ES-I3 (cell line): ENCODE data around the gene ISG20.

Experiments used
- H3K36me3 ChIP-seq: 2 replicates; pipeline ENCODE4 v1.6.1; 2013; ENCODE audit warnings: mild to moderate bottlenecking, low read length, control low read depth, moderate library complexity; ENCODE audit not compliant: insufficient read depth
- H3K4me1 ChIP-seq: 2 replicates; pipeline ENCODE4 v1.6.1; 2013; ENCODE audit warnings: mild to moderate bottlenecking, control low read depth, low read length; ENCODE audit not compliant: insufficient read depth
- H3K9ac ChIP-seq: 2 replicates; pipeline ENCODE4 v1.6.1; 2013; ENCODE audit warnings: low read depth, mild to moderate bottlenecking, low read length, moderate library complexity
- H3K9me3 ChIP-seq: 2 replicates; pipeline ENCODE4 v1.6.1; 2013; ENCODE audit warnings: mild to moderate bottlenecking, low read length, moderate library complexity; ENCODE audit not compliant: control insufficient read depth, insufficient read depth

ISG20 gene

GRCh38 chr15:88658070-88658965, 19.5 kb downstream of the ISG20 start:
- H3K9me3 ChIP-seq, result no peaks in the 10 kb centered on the region
- H3K36me3 ChIP-seq, result no peaks in the 10 kb centered on the region
- no peak overlapping the region for H3K9ac ChIP-seq
- H3K4me1 ChIP-seq, result peaks cover 9% of the 10 kb centered on the region

- H3K9ac ChIP-seq, result no peak overlapping the region
- H3K36me3 ChIP-seq, result no peaks in the 10 kb centered on the region
- no peaks in the 10 kb centered on the region for H3K9me3 ChIP-seq
- peaks cover 9% of the 10 kb centered on the region for H3K4me1 ChIP-seq
Measured at GRCh38 chr15:88658972-88659931, 20.4 kb downstream of the ISG20 start.

GRCh38 chr15:88661041-88661700, 22.4 kb downstream of the ISG20 start:
- Histone ChIP-seq H3K36me3 (no peaks in the 10 kb centered on the region), H3K9me3 (no peaks in the 10 kb centered on the region), H3K4me1 (peaks cover 9% of the 10 kb centered on the region), H3K9ac (no peak overlapping the region)

DNA sequence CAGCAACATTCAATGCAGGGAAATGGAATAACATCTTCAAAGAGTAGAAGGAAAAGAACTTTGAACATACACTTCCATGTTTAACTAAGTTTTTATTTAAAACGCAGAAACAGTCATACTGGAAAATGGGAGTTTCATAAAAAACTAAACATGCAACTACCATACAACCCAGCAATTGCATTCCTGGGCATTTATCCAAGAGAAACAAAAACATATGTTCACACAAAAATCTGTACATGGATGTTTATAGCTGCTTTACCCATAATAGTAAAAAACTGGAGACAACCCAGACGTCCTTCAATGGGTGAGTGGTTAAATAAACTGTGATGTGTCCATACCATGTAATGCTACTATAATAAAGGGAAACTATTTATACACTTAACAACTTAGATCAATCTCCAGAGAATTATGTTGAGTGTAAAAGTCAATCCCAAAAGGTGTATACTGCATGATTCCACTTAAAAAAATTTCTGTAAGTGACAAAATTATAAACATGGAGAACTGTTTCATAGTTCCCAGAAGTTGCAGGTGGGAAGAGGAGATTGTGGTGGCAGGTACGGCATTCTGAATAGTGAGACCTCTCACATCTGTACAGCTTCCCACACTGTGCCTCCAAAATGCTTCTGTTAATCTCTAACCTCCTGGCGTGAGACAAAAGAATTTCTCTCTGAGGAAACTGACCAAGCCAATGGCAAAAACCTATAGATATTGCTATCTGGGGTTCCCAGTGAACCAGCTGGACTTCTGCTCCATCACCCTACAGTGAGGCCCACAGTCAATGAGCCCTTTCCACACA, 23.1 kb downstream of the ISG20 start:
- no peak overlapping the region for H3K9ac ChIP-seq

DNA sequence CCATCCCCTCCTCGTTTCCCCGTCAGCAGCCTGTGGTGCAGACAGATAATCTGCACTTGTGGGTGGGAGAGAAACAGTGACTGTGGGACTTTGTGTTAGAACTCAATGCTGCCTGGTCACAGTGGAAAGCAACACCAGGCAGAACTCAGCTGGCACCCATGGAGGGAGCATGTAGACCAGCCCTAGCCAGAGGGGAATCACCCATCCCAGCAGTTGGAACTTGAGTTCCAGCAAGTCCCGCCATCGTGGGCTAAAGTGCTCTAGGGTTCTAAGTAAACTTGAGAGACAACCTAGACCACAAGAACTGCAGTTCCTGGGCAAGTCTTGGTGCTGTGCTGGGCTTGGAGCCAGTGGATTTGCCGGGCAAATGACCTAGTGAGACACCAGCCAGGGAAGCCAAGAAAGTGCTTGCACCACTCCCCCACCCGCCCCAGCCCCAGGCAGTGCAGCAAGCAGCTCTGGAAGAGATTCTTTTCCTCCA, 24.4 kb downstream of the ISG20 start:
- peaks cover 9% of the 10 kb centered on the region for H3K4me1 ChIP-seq
- H3K9me3 ChIP-seq, result no peaks in the 10 kb centered on the region; the same call in 1 of the 2 replicates
- H3K9ac ChIP-seq, result no peak overlapping the region
- H3K36me3 ChIP-seq, result no peaks in the 10 kb centered on the region

More for the DNA sequence above, 23.1 kb downstream of the ISG20 start:
- Histone ChIP-seq H3K4me1 (peaks cover 9% of the 10 kb centered on the region), H3K9me3 (no peaks in the 10 kb centered on the region; the same call in 1 of the 2 replicates), H3K36me3 (no peaks in the 10 kb centered on the region)

GRCh38 chr15:88664151-88664778, 25.4 kb downstream of the ISG20 start:
- Histone ChIP-seq H3K36me3 (no peaks in the 10 kb centered on the region), H3K9me3 (no peaks in the 10 kb centered on the region; the same call in 1 of the 2 replicates), H3K9ac (no peak overlapping the region), H3K4me1 (peaks cover 3% of the 10 kb centered on the region; the same call in 1 of the 2 replicates)

DNA sequence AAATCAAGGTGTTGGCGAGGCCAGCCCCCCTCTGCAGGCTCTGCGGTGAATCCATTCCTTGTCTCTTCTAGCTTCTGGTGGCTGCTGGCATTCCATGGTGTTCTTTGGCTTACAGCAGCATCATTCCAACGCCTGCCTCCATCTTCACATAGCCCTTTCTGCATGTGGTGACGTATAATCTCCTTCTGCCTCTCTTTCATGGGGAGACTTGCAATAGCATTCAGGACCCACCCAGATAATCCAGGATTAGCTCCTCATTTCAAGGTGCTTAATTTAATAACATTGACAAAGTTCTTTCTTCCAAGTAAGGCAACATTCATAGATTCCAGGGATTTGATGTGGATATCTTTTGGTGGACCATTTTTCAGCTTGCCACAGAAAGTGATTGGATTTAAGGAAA, 35.8 kb downstream of the ISG20 start:
- H3K4me1 ChIP-seq, result no peaks in the 10 kb centered on the region
- no peak overlapping the region for H3K9ac ChIP-seq
- H3K36me3 ChIP-seq, result no peaks in the 10 kb centered on the region
- no peaks in the 10 kb centered on the region for H3K9me3 ChIP-seq

- Histone ChIP-seq H3K9ac (no peak overlapping the region), H3K36me3 (no peaks in the 10 kb centered on the region), H3K4me1 (no peaks in the 10 kb centered on the region), H3K9me3 (no peaks in the 10 kb centered on the region)
Measured at GRCh38 chr15:88678755-88679154, 39.9 kb downstream of the ISG20 start.

DNA sequence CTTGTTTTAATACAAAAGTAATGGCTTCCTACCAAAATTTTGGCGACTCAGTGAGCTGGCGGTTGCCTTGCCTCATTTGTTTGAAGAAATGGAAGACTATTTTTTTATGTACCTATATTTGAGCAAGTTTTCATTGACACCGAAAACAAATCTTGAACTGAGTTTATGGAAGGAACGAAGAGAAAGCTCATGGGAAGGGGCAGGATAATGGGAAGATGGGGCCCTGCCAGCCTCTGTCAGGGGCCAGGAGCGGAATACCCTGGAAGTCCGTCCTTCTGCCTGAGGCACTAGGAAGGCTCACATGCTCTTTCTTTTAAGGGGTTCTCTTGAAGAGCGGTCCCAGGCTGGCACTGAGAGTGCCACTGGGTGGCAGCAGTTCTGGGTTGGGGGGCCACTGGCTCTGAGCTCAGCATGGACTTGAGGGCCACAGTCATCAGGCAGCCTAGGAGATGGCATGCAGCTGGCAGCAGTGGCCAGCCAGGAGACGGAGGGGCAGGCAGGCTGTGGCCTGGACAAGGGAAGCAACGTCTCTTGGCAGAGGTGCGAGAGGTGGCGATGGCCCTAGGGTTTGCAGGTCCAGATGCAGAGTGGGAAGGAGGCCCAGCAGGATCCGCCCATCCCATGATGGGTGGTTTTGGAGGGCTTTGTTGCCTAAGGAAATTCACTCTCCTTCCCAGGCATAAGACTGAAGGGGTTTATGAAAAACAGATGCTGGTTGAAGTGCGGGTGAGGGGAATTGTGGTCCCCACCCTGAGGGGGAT, 41.6 kb downstream of the ISG20 start:
- Histone ChIP-seq H3K9ac (no peak overlapping the region), H3K36me3 (no peaks in the 10 kb centered on the region), H3K9me3 (no peaks in the 10 kb centered on the region), H3K4me1 (no peaks in the 10 kb centered on the region)

DNA sequence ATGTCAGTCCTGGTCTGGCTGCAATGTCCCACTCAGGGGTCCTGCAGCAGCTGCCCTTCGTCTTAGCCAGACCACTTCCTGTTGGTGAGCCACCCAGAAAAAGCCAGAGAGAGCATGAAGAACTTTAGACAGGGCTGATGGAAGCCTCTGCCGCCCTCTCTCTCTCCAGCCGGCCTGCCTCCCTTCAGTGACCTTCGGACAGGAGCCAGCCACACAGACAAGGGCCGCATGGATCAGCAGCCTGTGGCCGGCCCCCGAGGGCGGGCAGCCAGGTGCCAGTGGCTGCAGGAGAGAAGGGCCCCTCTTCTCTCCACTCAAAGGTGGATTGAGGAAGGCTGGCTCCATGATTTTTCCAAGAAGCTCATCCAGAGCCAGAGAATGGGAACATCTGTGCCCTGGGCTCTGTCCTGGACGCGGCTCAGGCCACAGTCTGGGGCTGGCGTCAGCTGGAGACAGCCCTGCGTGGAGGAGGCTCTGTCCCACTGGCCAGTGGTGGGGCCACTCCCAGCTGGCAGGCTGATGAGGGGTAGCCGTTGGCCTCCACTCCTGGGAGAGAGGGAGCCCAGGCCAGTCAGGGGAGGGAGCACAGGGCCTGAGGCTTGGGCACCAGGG, 42.9 kb downstream of the ISG20 start:
- Histone ChIP-seq H3K36me3 (no peaks in the 10 kb centered on the region), H3K9me3 (no peaks in the 10 kb centered on the region), H3K9ac (no peak overlapping the region), H3K4me1 (no peaks in the 10 kb centered on the region)

DNA sequence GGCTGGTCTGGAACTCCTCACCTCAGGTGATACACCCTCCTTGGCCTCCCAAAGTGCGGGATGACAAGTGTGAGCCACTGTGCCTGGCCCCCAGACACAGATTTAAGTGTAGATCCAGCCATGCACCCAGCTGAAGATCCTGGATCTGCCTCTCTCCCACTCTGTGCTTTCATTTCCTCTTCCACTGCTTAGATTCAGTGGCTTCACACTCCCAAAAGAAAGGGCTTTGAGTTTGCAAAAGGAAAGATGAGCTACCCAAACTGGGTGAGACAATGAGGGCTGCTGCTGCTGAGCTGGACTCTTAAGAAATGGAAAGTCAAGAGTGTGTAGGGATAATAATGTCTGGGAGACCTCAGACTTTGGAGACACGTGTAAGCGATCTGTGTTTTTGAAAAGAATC, 45.5 kb downstream of the ISG20 start:
- H3K9me3 ChIP-seq, result no peaks in the 10 kb centered on the region; the same call in none of the 2 replicates
- H3K36me3 ChIP-seq, result no peaks in the 10 kb centered on the region
- no peak overlapping the region for H3K9ac ChIP-seq
- H3K4me1 ChIP-seq, result no peaks in the 10 kb centered on the region

GRCh38 chr15:88686166-88686565, 47.4 kb downstream of the ISG20 start:
- Histone ChIP-seq H3K36me3 (no peaks in the 10 kb centered on the region), H3K4me1 (no peaks in the 10 kb centered on the region), H3K9me3 (no peaks in the 10 kb centered on the region; the same call in none of the 2 replicates), H3K9ac (no peak overlapping the region)
